Stimulated activated CD8-positive, alpha-beta memory T cell treated with anti-CD3 and anti-CD28 coated beads, Interleukin-12 subunit alpha, Interleukin-12 subunit beta, amount 100 ng/mL, for 1 hour (primary cell): ENCODE results near the gene HEPN1.

Experiments
- DNase-seq: peaks from one replicate; pipeline ENCODE4 v3.0.0-alpha.2; 2020; ENCODE audit warnings: low read depth

HEPN1 gene

GRCh38 chr11:124884869-124885479, 34.1 kb upstream of the HEPN1 start:
- no peak for DNase-seq

- no peak for DNase-seq
These were observed 32.6 kb upstream of the HEPN1 start for GRCh38 chr11:124886476-124886875.

GRCh38 chr11:124886978-124887666, 31.9 kb upstream of the HEPN1 start:
- DNase-seq: no peak

- DNase-seq: no peak
These were observed 31.4 kb upstream of the HEPN1 start for GRCh38 chr11:124887667-124888013.

GRCh38 chr11:124889191-124890091, 29.6 kb upstream of the HEPN1 start:
- DNase-seq: no peak

- DNase-seq: no peak
These were observed 28.9 kb upstream of the HEPN1 start for GRCh38 chr11:124890151-124890550.

- no peak for DNase-seq
These were observed 28.2 kb upstream of the HEPN1 start for GRCh38 chr11:124890683-124891372.

- DNase-seq: no peak
These were observed 27.6 kb upstream of the HEPN1 start for GRCh38 chr11:124891373-124891861.

- DNase-seq: no peak
These were observed 26.9 kb upstream of the HEPN1 start for GRCh38 chr11:124892146-124892545.

- DNase-seq: no peak
These were observed 26.1 kb upstream of the HEPN1 start for GRCh38 chr11:124892750-124893454.

- DNase-seq: no peak
These were observed 25.2 kb upstream of the HEPN1 start for GRCh38 chr11:124893781-124894401.

GRCh38 chr11:124894606-124895430, 24.2 kb upstream of the HEPN1 start:
- DNase-seq: no peak

GRCh38 chr11:124895471-124895971, 23.5 kb upstream of the HEPN1 start:
- no peak for DNase-seq

- DNase-seq: no peak
These were observed 22.8 kb upstream of the HEPN1 start for GRCh38 chr11:124896071-124896750.

- no peak for DNase-seq
These were observed 22.1 kb upstream of the HEPN1 start for GRCh38 chr11:124896821-124897391.

GRCh38 chr11:124897674-124898262, 21.3 kb upstream of the HEPN1 start, which contains the start of gene ROBO4:
Gene ROBO4 (minus strand): TSS chr11:124897865. CDS start chr11:124897795, 70 bp downstream.
- DNase-seq: no peak

GRCh38 chr11:124898263-124898680, 20.8 kb upstream of the HEPN1 start:
- DNase-seq: no peak

- DNase-seq: no peak
These were observed 20.3 kb upstream of the HEPN1 start for GRCh38 chr11:124898711-124899110.
